Small intestine (tissue), 7 donors: Measurements from ENCODE around the gene MAP1LC3B. TPM values are rescaled to one million over a fixed set of nuclear protein-coding genes. Genes with fewer than 3 reads are reported as not detected.

Source experiments
- DNase-seq, 2 donors: peaks; one replicate each; pipeline versions ENCODE4 v3.0.0 to v3.0.0-alpha.2; 2013
- FAIRE-seq: peaks from 2 replicates; lab custom pipeline; 2012; peaks lifted over from hg19 to GRCh38; lab: Jason Lieb, UNC
- H3K27ac ChIP-seq, 3 donors: one replicate each; pipeline ENCODE4 v1.5.1; 2013; ENCODE audit warnings: low read length in 2 of 3, mild to moderate bottlenecking in 2 of 3, control low read depth in 1 of 3, inconsistent platforms in 1 of 3, low read depth in 1 of 3, moderate library complexity in 1 of 3
- H3K27me3 ChIP-seq, 3 donors: one replicate each; pipeline ENCODE4 v1.6.1; 2013; ENCODE audit warnings: low read length in 3 of 3, inconsistent platforms in 1 of 3; ENCODE audit not compliant: control insufficient read depth in 3 of 3, insufficient read depth in 3 of 3
- H3K36me3 ChIP-seq, 3 donors: one replicate each; pipeline ENCODE4 v1.6.1; 2013; ENCODE audit warnings: low read length in 3 of 3, inconsistent platforms in 1 of 3, low read depth in 1 of 3, mild to moderate bottlenecking in 1 of 3, moderate library complexity in 1 of 3; ENCODE audit not compliant: control insufficient read depth in 3 of 3, insufficient read depth in 2 of 3
- H3K4me1 ChIP-seq, 3 donors: one replicate each; pipeline ENCODE4 v1.6.1; 2013; ENCODE audit warnings: low read length in 2 of 3, inconsistent platforms in 1 of 3, low read depth in 1 of 3, mild to moderate bottlenecking in 1 of 3, moderate library complexity in 1 of 3; ENCODE audit not compliant: control insufficient read depth in 3 of 3, insufficient read depth in 2 of 3
- H3K4me3 ChIP-seq, 3 donors: one replicate each; pipeline ENCODE4 v1.5.1; 2013; ENCODE audit warnings: low read length in 3 of 3, control low read depth in 1 of 3, inconsistent platforms in 1 of 3, low read depth in 1 of 3, mild to moderate bottlenecking in 1 of 3, moderate library complexity in 1 of 3
- H3K9me3 ChIP-seq, 2 donors: one replicate each; pipeline ENCODE4 v1.6.1; 2013; ENCODE audit warnings: low read depth in 1 of 2, low read length in 1 of 2; ENCODE audit not compliant: control insufficient read depth in 2 of 2, insufficient read depth in 1 of 2
- WGBS, 3 donors: extraction: QIAGEN DNeasy Blood & Tissue Kit; methylation state at CpG; one replicate each; pipeline ENCODE4 v1.1.7; 2013; 5-methylcytosine and 5-hydroxymethylcytosine counted together
- polyA plus RNA-seq, 4 donors: library from polyadenylated mRNA; stranded (reverse) in 3 of 4; unstranded in 1 of 4; fragments of 200-250 nt in 3 of 4; fragments of 120-200 nt in 1 of 4; gene quantifications; one replicate each; pipeline versions ENCODE4 v1.2.1 to v1.2.3, GENCODE V29; 2013
- donor health status: healthy with polysubstance abuse.
- donor health status: control.
- donor health status: control.
- donor health status: Bipolar disorder and iron deficiency.
- donor health status: healthy.

The MAP1LC3B gene
- polyA plus RNA-seq, 4 donors: 35.1 to 61.1 (median 46.9) TPM

DNA sequence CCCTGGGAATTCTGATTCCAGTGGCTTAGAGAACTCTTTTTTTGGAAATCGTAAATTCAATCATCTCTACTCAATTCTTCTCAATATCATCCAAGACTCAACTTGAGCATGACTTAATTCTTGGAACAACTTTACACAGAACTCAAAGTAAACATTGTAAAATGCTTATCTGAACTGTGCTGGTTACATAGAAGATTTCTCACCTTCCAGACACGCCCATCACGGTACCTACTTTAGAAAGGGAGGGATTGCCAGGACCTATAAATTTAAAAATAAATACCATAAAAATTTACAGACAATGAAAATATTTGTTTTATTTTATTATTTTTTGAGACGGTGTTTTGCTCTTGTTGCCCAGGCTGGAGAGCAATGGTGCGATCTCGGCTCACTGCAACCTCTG lies 26.5 kb downstream of the MAP1LC3B start:
- 45 to 69% (median 57%) methylated on average over 6 of the region's 6 CpGs for WGBS, 3 donors
- no peaks in the 10 kb centered on the region for H3K4me1 ChIP-seq
- no peak overlapping the region for H3K4me3 ChIP-seq
- DNase-seq: peak; percentile 46 to 50
- no peak overlapping the region for H3K27ac ChIP-seq
- no peak for FAIRE-seq
- peaks cover 15 to 85% (median 23%) of the 10 kb centered on the region in 3 donors for H3K36me3 ChIP-seq
- H3K27me3 ChIP-seq: no peaks in the 10 kb centered on the region
- no peaks in the 10 kb centered on the region for H3K9me3 ChIP-seq

DNA sequence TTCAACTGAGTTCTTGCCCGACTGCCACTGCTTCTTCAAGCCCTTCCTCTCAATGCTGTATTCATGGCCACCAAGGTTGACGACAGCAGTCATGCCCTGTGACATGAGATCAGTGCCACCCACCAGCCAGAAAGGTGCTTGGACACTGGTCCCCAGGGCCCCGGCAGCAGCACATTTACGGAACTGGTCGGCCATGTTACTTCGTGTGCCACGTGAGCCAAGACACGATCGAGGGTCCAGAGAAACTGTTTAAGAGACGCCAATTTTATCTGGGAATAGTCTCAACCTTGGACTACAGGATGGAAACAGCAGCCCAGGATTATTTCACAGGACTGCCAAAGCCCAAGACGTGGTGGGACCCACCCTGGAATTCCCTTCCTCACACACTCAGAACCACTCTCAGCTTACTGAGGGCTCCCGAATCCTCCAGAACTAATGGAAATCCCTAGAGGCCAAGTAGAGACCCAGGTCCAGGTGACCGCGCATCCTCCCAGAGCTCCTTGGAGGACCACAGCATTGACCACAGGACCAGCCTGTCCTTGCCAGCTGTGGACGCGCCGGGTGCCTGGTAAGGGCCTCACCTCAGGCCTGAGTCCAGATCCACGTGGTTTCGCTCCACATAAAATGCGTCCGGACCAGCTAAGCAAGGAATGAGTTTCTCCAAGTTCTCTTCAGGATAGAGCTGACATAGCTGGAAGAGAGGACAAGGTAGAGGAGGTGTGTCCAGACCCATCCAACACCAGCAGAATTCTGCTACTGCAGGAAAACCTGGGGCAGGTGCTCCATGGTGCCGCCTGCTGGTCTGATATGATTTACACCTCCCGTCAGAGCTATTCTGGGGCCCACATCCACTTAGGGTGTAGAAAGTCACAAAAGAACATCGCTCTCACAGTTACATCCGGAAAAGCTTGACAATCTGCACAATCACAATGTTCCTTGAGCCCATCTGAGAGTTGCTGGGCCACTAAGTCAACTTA lies 28.2 kb downstream of the MAP1LC3B start:
- Histone ChIP-seq H3K36me3 (peaks cover 12 to 88% (median 20%) of the 10 kb centered on the region in 3 donors), H3K4me3 (no peak overlapping the region), H3K27me3 (no peaks in the 10 kb centered on the region), H3K9me3 (no peaks in the 10 kb centered on the region), H3K27ac (no peak overlapping the region), H3K4me1 (no peaks in the 10 kb centered on the region)
- FAIRE-seq: no peak
- no peak for DNase-seq
- 91 to 92% (median 92%) methylated on average over 25 of the region's 25 CpGs for WGBS, 3 donors

DNA sequence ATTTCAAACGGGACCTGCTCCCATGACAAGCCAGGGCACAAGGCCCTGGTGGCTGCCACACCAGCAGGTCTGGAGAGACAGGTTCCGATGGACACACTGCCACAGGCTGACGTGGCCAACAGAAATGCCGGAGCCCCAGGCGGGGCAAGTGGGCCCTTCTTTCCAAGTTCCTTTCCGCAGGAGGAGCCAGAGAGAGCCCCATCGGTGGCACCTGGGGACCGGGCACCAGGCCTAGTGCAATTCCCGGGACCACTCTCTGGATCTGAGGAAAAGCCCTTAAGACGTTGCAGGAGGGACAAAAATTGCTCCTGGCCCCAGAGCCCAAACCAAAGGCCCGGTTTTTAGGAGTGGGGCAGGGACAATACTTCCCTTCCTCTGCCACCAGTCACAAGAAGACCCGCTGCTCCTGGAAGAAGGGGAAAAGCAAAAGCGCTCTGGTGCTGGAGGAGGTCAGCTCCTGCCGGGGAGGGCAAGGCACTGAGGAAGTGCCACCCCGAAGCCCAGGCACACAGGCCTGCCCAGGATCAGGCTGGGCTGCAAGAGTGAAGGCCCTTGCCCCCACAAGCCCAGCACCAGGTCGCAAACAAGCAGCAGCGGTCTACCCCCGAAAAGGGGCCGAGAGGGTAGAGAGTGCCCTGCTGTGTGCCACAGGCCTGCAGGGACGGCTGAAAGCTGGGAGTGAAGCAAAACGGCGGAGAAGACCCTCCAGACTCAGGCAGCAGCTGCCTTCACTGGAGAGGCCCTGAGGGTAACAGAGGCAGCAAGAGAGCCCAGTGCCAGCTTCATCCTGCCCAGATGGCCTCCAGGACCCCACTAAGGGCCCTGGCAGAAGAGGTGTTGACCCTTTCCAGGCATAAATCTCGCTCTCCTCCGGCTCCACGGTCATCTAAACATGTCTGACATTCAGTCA lies 29.1 kb downstream of the MAP1LC3B start:
- WGBS, 3 donors: 92 to 95% (median 94%) methylated on average over 25 of the region's 25 CpGs
- FAIRE-seq: no peak
- no peak overlapping the region for H3K27ac ChIP-seq

DNA sequence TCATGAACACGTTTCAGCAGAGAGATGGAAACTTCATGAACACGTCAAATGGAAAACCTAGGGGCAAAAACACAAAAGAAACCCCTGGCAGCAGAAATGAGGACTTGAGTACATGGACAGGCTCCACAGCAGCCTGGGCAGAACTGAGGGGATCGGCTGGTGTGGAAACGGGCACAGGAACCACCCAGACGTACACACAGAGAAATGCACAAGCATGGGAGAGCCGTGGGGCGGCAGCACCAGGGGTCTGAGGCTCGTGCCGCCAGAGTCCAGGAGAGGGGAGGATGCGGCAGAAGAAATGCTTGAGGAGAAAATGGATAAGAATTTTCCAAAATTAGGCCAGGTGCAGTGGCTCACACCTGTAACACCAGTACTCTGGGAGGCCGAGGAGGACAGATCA lies 30.0 kb downstream of the MAP1LC3B start:
- no peak for FAIRE-seq
- Histone ChIP-seq H3K27ac (no peak overlapping the region), H3K36me3 (peaks cover 12 to 86% (median 18%) of the 10 kb centered on the region in 3 donors), H3K4me1 (no peaks in the 10 kb centered on the region), H3K27me3 (no peaks in the 10 kb centered on the region), H3K4me3 (no peak overlapping the region), H3K9me3 (no peaks in the 10 kb centered on the region)
- WGBS, 3 donors: 92 to 93% (median 93%) methylated on average over 11 of the region's 11 CpGs
- DNase-seq: no peak

More for the DNA sequence above, 29.1 kb downstream of the MAP1LC3B start:
- no peaks in the 10 kb centered on the region for H3K9me3 ChIP-seq
- no peak for DNase-seq
- peaks cover 12 to 85% (median 20%) of the 10 kb centered on the region in 3 donors for H3K36me3 ChIP-seq
- H3K27me3 ChIP-seq: no peaks in the 10 kb centered on the region
- no peak overlapping the region for H3K4me3 ChIP-seq
- H3K4me1 ChIP-seq: no peaks in the 10 kb centered on the region

DNA sequence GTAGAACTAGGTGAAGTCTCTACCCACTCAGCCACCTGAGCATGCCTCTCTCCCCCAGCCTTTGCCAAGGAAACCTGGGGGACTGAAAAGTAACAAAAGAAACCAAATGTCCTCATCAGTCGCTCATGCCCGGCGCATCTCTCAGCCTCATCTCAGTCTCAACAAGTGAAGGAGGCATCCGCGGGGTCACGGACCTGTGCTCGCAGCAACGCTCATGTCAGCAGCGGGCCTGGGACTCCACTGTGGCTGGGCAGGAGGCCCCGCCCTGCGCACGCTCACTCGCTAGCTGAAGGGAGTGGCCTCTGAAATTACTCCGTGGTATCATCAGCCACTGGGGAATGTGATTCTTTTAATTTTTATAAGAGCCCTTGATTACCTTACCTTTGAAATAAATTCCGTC lies 31.3 kb downstream of the MAP1LC3B start:
- H3K4me1 ChIP-seq: no peaks in the 10 kb centered on the region
- H3K4me3 ChIP-seq: no peak overlapping the region
- no peaks in the 10 kb centered on the region for H3K27me3 ChIP-seq
- no peak overlapping the region for H3K27ac ChIP-seq
- no peaks in the 10 kb centered on the region for H3K9me3 ChIP-seq
- DNase-seq (no peak), FAIRE-seq (no peak)
- WGBS, 3 donors: 92 to 94% (median 93%) methylated on average over 15 of the region's 15 CpGs
- H3K36me3 ChIP-seq: peaks cover 11 to 78% (median 12%) of the 10 kb centered on the region in 3 donors

DNA sequence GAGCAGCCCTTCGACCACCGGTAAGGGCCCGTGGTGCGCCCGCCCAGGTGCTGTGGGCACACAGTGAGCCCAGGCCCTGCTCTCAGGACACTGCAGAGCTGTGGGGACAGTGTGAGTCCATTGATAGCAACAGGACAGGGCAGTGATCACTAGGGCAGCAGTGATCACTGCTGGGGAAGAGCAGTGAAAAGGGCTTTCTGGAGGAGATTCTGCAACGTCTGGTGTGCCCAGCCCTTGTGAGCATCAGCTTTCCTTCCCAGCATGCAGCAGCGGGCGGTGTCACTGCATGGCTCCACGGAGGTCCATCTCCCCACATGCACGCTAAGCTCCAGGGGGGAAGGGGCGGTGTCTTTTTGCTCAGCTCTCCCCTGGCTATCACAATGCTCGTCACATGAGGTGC lies 32.1 kb downstream of the MAP1LC3B start:
- Histone ChIP-seq H3K36me3 (peaks cover 12 to 80% (median 12%) of the 10 kb centered on the region in 3 donors), H3K4me1 (no peaks in the 10 kb centered on the region), H3K9me3 (no peaks in the 10 kb centered on the region), H3K4me3 (no peak overlapping the region), H3K27me3 (no peaks in the 10 kb centered on the region), H3K27ac (no peak overlapping the region)
- 85 to 92% (median 88%) methylated on average over 12 of the region's 12 CpGs for WGBS, 3 donors
- DNase-seq (no peak), FAIRE-seq (no peak)

DNA sequence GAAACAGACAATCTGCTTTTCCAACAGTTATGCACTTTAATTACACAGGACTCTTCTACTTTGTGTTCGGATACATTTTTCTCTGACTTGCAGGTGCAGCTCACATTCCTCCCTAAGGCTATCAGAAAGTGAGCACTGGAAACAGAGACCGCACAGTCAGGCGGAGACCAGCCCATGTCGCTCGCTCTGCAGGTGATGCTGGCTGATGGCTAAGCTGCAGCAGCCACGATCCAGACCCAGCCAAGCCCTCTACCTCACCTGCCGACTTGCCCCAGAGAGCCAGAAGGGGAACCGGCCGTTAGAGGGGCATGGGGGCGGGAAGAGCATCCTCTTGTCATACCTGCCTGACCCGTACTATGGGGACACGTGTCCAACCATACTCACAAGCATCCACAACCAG lies 33.8 kb downstream of the MAP1LC3B start:
- H3K36me3 ChIP-seq: peaks cover 7 to 80% (median 14%) of the 10 kb centered on the region in 3 donors
- no peak for FAIRE-seq
- no peak overlapping the region for H3K27ac ChIP-seq
- no peaks in the 10 kb centered on the region for H3K27me3 ChIP-seq
- no peak for DNase-seq
- H3K9me3 ChIP-seq: no peaks in the 10 kb centered on the region
- no peak overlapping the region for H3K4me3 ChIP-seq
- WGBS, 3 donors: 89 to 92% (median 90%) methylated on average over 12 of the region's 12 CpGs
- H3K4me1 ChIP-seq: no peaks in the 10 kb centered on the region
